Measurements from ENCODE around the gene GSTO2.
"Not testable (repeated sequence)": the region's sequence is repeated elsewhere in the genome, so short reads cannot be mapped to it uniquely, and the experiment has no call there.

Gene GSTO2

GRCh38 chr10:104247513-104248146 is 21.4 kb upstream of the GSTO2 start:
- H3K9me3 Mint-ChIP-seq: no peaks in the 10 kb centered on the region
- H3K27ac Mint-ChIP-seq: no peak overlapping the region
- no peaks in the 10 kb centered on the region for H3K4me1 Mint-ChIP-seq
- peaks cover 4% of the 10 kb centered on the region for H3K27me3 Mint-ChIP-seq
- no peaks in the 10 kb centered on the region for H3K36me3 Mint-ChIP-seq
- H3K4me3 Mint-ChIP-seq: no peak overlapping the region

GRCh38 chr10:104248931-104249330 is 20.1 kb upstream of the GSTO2 start:
- not testable (repeated sequence) for H3K4me1 Mint-ChIP-seq, H3K27ac Mint-ChIP-seq, H3K4me3 Mint-ChIP-seq, H3K36me3 Mint-ChIP-seq, H3K27me3 Mint-ChIP-seq, H3K9me3 Mint-ChIP-seq

- peak overlapping the region; percentile 9 for H3K27ac Mint-ChIP-seq
- H3K27me3 Mint-ChIP-seq: no peaks in the 10 kb centered on the region
- H3K4me1 Mint-ChIP-seq: peaks cover 16% of the 10 kb centered on the region
- no peaks in the 10 kb centered on the region for H3K36me3 Mint-ChIP-seq
- H3K4me3 Mint-ChIP-seq: no peak overlapping the region
- H3K9me3 Mint-ChIP-seq: no peaks in the 10 kb centered on the region
These were observed 18.6 kb upstream of the GSTO2 start for GRCh38 chr10:104250371-104250770.

GRCh38 chr10:104251443-104251842 is 17.5 kb upstream of the GSTO2 start:
- H3K27ac Mint-ChIP-seq: no peak overlapping the region
- no peak overlapping the region for H3K4me3 Mint-ChIP-seq
- H3K9me3 Mint-ChIP-seq: no peaks in the 10 kb centered on the region
- H3K36me3 Mint-ChIP-seq: peaks cover 1% of the 10 kb centered on the region
- H3K27me3 Mint-ChIP-seq: no peaks in the 10 kb centered on the region
- peaks cover 25% of the 10 kb centered on the region for H3K4me1 Mint-ChIP-seq

- H3K36me3 Mint-ChIP-seq: peaks cover 5% of the 10 kb centered on the region
- no peaks in the 10 kb centered on the region for H3K27me3 Mint-ChIP-seq
- H3K4me1 Mint-ChIP-seq: peaks cover 34% of the 10 kb centered on the region
- no peaks in the 10 kb centered on the region for H3K9me3 Mint-ChIP-seq
- no peak overlapping the region for H3K4me3 Mint-ChIP-seq
- no peak overlapping the region for H3K27ac Mint-ChIP-seq
These were observed 16.6 kb upstream of the GSTO2 start for GRCh38 chr10:104252368-104252767.

GRCh38 chr10:104253106-104253505 is 15.9 kb upstream of the GSTO2 start:
- Mint-ChIP-seq H3K36me3 (peaks cover 5% of the 10 kb centered on the region), H3K27me3 (no peaks in the 10 kb centered on the region), H3K27ac (peak overlapping the region; percentile 16), H3K9me3 (no peaks in the 10 kb centered on the region), H3K4me3 (peak overlapping the region; percentile 95), H3K4me1 (peaks cover 41% of the 10 kb centered on the region)

GRCh38 chr10:104253606-104254410 is 15.2 kb upstream of the GSTO2 start:
- peaks cover 10% of the 10 kb centered on the region for H3K36me3 Mint-ChIP-seq
- no peaks in the 10 kb centered on the region for H3K9me3 Mint-ChIP-seq
- H3K4me3 Mint-ChIP-seq: peak overlapping the region; percentile 95
- H3K27ac Mint-ChIP-seq: peak overlapping the region; percentile 98
- H3K4me1 Mint-ChIP-seq: peaks cover 48% of the 10 kb centered on the region
- no peaks in the 10 kb centered on the region for H3K27me3 Mint-ChIP-seq

- no peaks in the 10 kb centered on the region for H3K27me3 Mint-ChIP-seq
- H3K4me3 Mint-ChIP-seq: peak within 1 kb of the TSS; percentile 95
- peak within 1 kb of the TSS; percentile 98 for H3K27ac Mint-ChIP-seq
- H3K4me1 Mint-ChIP-seq: peaks cover 56% of the 10 kb centered on the region
- H3K36me3 Mint-ChIP-seq: peaks cover 16% of the 10 kb centered on the region
- H3K9me3 Mint-ChIP-seq: no peaks in the 10 kb centered on the region
These were observed 14.3 kb upstream of the GSTO2 start, which contains the start of gene GSTO1 for GRCh38 chr10:104254493-104255310. Gene GSTO1, plus strand, starts transcription at chr10:104254892. Its CDS starts 37 bp downstream, at chr10:104254929.

- peaks cover 64% of the 10 kb centered on the region for H3K4me1 Mint-ChIP-seq
- no peaks in the 10 kb centered on the region for H3K9me3 Mint-ChIP-seq
- peaks cover 21% of the 10 kb centered on the region for H3K36me3 Mint-ChIP-seq
- H3K27me3 Mint-ChIP-seq: no peaks in the 10 kb centered on the region
- H3K27ac Mint-ChIP-seq: peak overlapping the region; percentile 96
- H3K4me3 Mint-ChIP-seq: peak overlapping the region; percentile 95
These were observed 13.5 kb upstream of the GSTO2 start for GRCh38 chr10:104255311-104255981.

- peak overlapping the region; percentile 95 for H3K4me3 Mint-ChIP-seq
- no peaks in the 10 kb centered on the region for H3K27me3 Mint-ChIP-seq
- H3K36me3 Mint-ChIP-seq: peaks cover 30% of the 10 kb centered on the region
- no peaks in the 10 kb centered on the region for H3K9me3 Mint-ChIP-seq
- H3K27ac Mint-ChIP-seq: peak overlapping the region; percentile 96
- peaks cover 74% of the 10 kb centered on the region for H3K4me1 Mint-ChIP-seq
These were observed 12.5 kb upstream of the GSTO2 start for GRCh38 chr10:104256335-104256961.

- no peaks in the 10 kb centered on the region for H3K9me3 Mint-ChIP-seq
- peaks cover 79% of the 10 kb centered on the region for H3K4me1 Mint-ChIP-seq
- peaks cover 31% of the 10 kb centered on the region for H3K36me3 Mint-ChIP-seq
- H3K4me3 Mint-ChIP-seq: peak overlapping the region; percentile 63
- peak overlapping the region; percentile 71 for H3K27ac Mint-ChIP-seq
- H3K27me3 Mint-ChIP-seq: no peaks in the 10 kb centered on the region
These were observed 11.7 kb upstream of the GSTO2 start for GRCh38 chr10:104257235-104257634.

- peaks cover 31% of the 10 kb centered on the region for H3K36me3 Mint-ChIP-seq
- peaks cover 77% of the 10 kb centered on the region for H3K4me1 Mint-ChIP-seq
- H3K9me3 Mint-ChIP-seq: no peaks in the 10 kb centered on the region
- no peak overlapping the region for H3K4me3 Mint-ChIP-seq
- peak overlapping the region; percentile 76 for H3K27ac Mint-ChIP-seq
- H3K27me3 Mint-ChIP-seq: no peaks in the 10 kb centered on the region
These were observed 10.8 kb upstream of the GSTO2 start for GRCh38 chr10:104258209-104258608.

- Mint-ChIP-seq H3K27ac (peak overlapping the region; percentile 97), H3K9me3 (no peaks in the 10 kb centered on the region), H3K4me1 (peaks cover 73% of the 10 kb centered on the region), H3K27me3 (no peaks in the 10 kb centered on the region), H3K36me3 (peaks cover 37% of the 10 kb centered on the region), H3K4me3 (peak overlapping the region; percentile 81)
These were observed 9.5 kb upstream of the GSTO2 start for GRCh38 chr10:104259456-104259855.

GRCh38 chr10:104259999-104260774 is 8.8 kb upstream of the GSTO2 start:
- H3K27me3 Mint-ChIP-seq: no peaks in the 10 kb centered on the region
- peak overlapping the region; percentile 97 for H3K27ac Mint-ChIP-seq
- peaks cover 38% of the 10 kb centered on the region for H3K36me3 Mint-ChIP-seq
- H3K4me1 Mint-ChIP-seq: peaks cover 77% of the 10 kb centered on the region
- H3K4me3 Mint-ChIP-seq: peak overlapping the region; percentile 81
- no peaks in the 10 kb centered on the region for H3K9me3 Mint-ChIP-seq
